HepG2 (cell line): ENCODE measurements around the gene PPP2R1B. TPM values are rescaled to one million over a fixed set of nuclear protein-coding genes. Genes with fewer than 3 reads are reported as not detected.

Source experiments
- ARHGAP35 ChIP-seq: sonication (generic); formaldehyde crosslinking; IDR thresholded peaks from 2 replicates; pipeline ENCODE4 v1.9.0; 2022; ENCODE audit warnings: mild to moderate bottlenecking, inconsistent platforms, moderate library complexity, missing genetic modification reagents, borderline replicate concordance
- ARID4A ChIP-seq: sonication (generic); formaldehyde crosslinking; IDR thresholded peaks from 2 replicates; pipeline ENCODE4 v1.5.0; 2020; ENCODE audit warnings: mild to moderate bottlenecking, missing genetic modification reagents, borderline replicate concordance
- KMT2B ChIP-seq: IDR thresholded peaks from 2 replicates; pipeline ENCODE4 v1.6.1; 2016; ENCODE audit warnings: missing genetic modification reagents, missing compliant biosample characterization
- PHB2 ChIP-seq: fragments of 450-650 bp; IDR thresholded peaks from 2 replicates; pipeline ENCODE4 v1.6.1; 2018; ENCODE audit not compliant: partially characterized antibody
- SMYD3 ChIP-seq: sonication (generic); formaldehyde crosslinking; IDR thresholded peaks from 2 replicates; pipeline ENCODE4 v1.8.1; 2023; ENCODE audit warnings: mild to moderate bottlenecking, missing genetic modification reagents
- TAF1 ChIP-seq: sonication (generic); formaldehyde crosslinking; IDR thresholded peaks from 2 replicates; pipeline ENCODE4 v1.4.0; 2020; ENCODE audit warnings: missing genetic modification reagents
- TARDBP ChIP-seq: sonication (generic); formaldehyde crosslinking; IDR thresholded peaks from 2 replicates; pipeline ENCODE4 v1.8.0; 2022; ENCODE audit warnings: mild to moderate bottlenecking, missing genetic modification reagents
- TCF12 ChIP-seq, 2 experiments: fragments of 450-650 bp in 1 of 2; sonication (generic) in 1 of 2; formaldehyde crosslinking in 1 of 2; IDR thresholded peaks; 2 replicates each; pipeline versions ENCODE4 v1.6.1 to v1.8.0; 2017 to 2022; ENCODE audit warnings: antibody characterized with exemption in 1 of 2, mild to moderate bottlenecking in 1 of 2, missing genetic modification reagents in 1 of 2, moderate library complexity in 1 of 2
- ZBTB14 ChIP-seq: sonication (generic); formaldehyde crosslinking; IDR thresholded peaks from 2 replicates; pipeline ENCODE4 v1.4.0; 2020; ENCODE audit warnings: missing genetic modification reagents
- ZBTB21 ChIP-seq: sonication (generic); formaldehyde crosslinking; IDR thresholded peaks from 2 replicates; pipeline ENCODE4 v1.4.0; 2020; ENCODE audit warnings: missing genetic modification reagents
- ZBTB7B ChIP-seq: sonication (generic); formaldehyde crosslinking; IDR thresholded peaks from 2 replicates; pipeline ENCODE4 v1.4.0; 2020; ENCODE audit warnings: missing genetic modification reagents
- ZNF10 ChIP-seq: sonication (generic); formaldehyde crosslinking; IDR thresholded peaks from 2 replicates; pipeline ENCODE4 v1.4.0; 2020; ENCODE audit warnings: mild to moderate bottlenecking, low read depth, missing genetic modification reagents, borderline replicate concordance
- ZNF451 ChIP-seq: sonication (generic); formaldehyde crosslinking; IDR thresholded peaks from 2 replicates; pipeline ENCODE4 v1.5.0; 2020; ENCODE audit warnings: mild to moderate bottlenecking, missing genetic modification reagents
- ZNF460 ChIP-seq: sonication (generic); formaldehyde crosslinking; IDR thresholded peaks from 2 replicates; pipeline ENCODE4 v1.5.1; 2020; ENCODE audit warnings: missing genetic modification reagents, mild to moderate bottlenecking, borderline replicate concordance
- ZNF607 ChIP-seq: sonication (generic); formaldehyde crosslinking; IDR thresholded peaks from 2 replicates; pipeline ENCODE4 v1.5.1; 2020; ENCODE audit warnings: missing genetic modification reagents, mild to moderate bottlenecking, borderline replicate concordance
- ZNF687 ChIP-seq: sonication (generic); formaldehyde crosslinking; IDR thresholded peaks from 2 replicates; pipeline ENCODE4 v1.5.1; 2020; ENCODE audit warnings: mild to moderate bottlenecking, missing genetic modification reagents, moderate library complexity
- polyA plus RNA-seq, 8 experiments: library from polyadenylated mRNA; depleted of rRNA in 3 of 8; stranded (reverse) in 7 of 8; unstranded in 1 of 8; fragments of >200 nt; fragmentation: Illumina TruSeq in 4 of 8; extraction: Trizol in 4 of 8; gene quantifications; 2 replicates each; pipeline versions ENCODE4 v1.2.1 to v1.2.3, GENCODE V29; 2011 to 2016; ENCODE audit warnings: low read depth in 4 of 8, missing spikeins in 1 of 8, mixed read lengths in 1 of 8; ENCODE audit not compliant: insufficient read depth in 1 of 8
- total RNA-seq, 5 experiments: library from RNA; depleted of rRNA; stranded (reverse); fragments of >200 nt; fragmentation: Illumina TruSeq; extraction: Trizol; gene quantifications; 2 replicates each; pipeline ENCODE4 v1.2.3, GENCODE V29; 2016; ENCODE audit warnings: low read depth in 1 of 5

PPP2R1B gene
- total and polyA plus RNA-seq, 2 of the 13 experiments (the other 11 are each of a cell fraction or from before 2014, with no cell fraction given): 22.1 to 56.8 TPM

- TF ChIP-seq ZNF10 (CRISPR knock-in tag): no peak
- peak; percentile 71; the same call in 1 of the 2 replicates for TF ChIP-seq ZBTB21 (CRISPR knock-in tag)
- TF ChIP-seq TARDBP: 0 out of 2 replicates have a peak, but pooled peaks have one; percentile 42
- TF ChIP-seq KMT2B (CRISPR knock-in tag): peak; percentile 45; the same call in 1 of the 2 replicates
- TF ChIP-seq TAF1: no peak
- no peak for TF ChIP-seq ZNF460 (CRISPR knock-in tag)
- no peak for TF ChIP-seq ZBTB7B
- TF ChIP-seq TCF12 (IDR thresholded peaks at IDR 0.05): no peak
- TF ChIP-seq TCF12 (CRISPR knock-in tag; IDR thresholded peaks at IDR 0.05): 0 out of 2 replicates have a peak, but pooled peaks have one; percentile 12
- TF ChIP-seq ZNF451 (CRISPR knock-in tag): no peak
- TF ChIP-seq ZNF687 (CRISPR knock-in tag): no peak
- 0 out of 2 replicates have a peak, but pooled peaks have one; percentile 34 for TF ChIP-seq SMYD3 (CRISPR knock-in tag)
- TF ChIP-seq ARHGAP35 (CRISPR knock-in tag): no peak
- no peak for TF ChIP-seq PHB2
- TF ChIP-seq ZBTB14: no peak
- no peak for TF ChIP-seq ZNF607 (CRISPR knock-in tag)
- peak; percentile 52; the same call in 1 of the 2 replicates for TF ChIP-seq ARID4A (CRISPR knock-in tag)
Measured at GRCh38 chr11:111777094-111778046, 11.2 kb upstream of the PPP2R1B start (continued).
